ENCODE measurements around the gene PRMT9. TPM values are rescaled to one million over a fixed set of nuclear protein-coding genes. Genes with fewer than 3 reads are reported as not detected.

The PRMT9 gene
- total and polyA plus RNA-seq, 2 experiments from 2014 or later = 6.0 to 8.6 TPM

DNA sequence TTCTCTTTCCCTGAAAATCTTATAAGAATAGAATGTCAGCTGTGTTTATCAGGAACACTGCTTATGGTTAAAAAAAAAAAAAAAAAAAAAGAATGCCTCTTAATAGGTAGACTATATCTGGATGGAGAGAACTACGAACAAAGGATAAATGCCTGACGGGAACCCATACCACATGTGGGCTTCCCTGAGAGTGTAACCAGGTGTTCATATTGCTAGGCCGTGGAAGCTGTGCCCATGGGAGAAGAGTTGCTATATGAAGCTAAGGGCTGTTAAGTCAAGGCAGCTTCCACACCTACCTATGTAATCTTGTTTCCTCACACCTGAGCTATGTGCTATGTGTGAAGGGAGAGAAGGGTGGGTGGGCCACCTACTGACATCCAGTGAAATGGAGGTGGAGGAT lies 39.5 kb downstream of the PRMT9 start:
- no peak overlapping the region for H3K4me3 ChIP-seq
- WGBS, 2 experiments (ENCODE audit: low coverage in 1 of 2, low lambda C conversion rate in 2 of 2, missing lambda C conversion rate in 2 of 2) = 97 to 100% methylated on average over 3 of the region's 3 CpGs
- no peaks in the 10 kb centered on the region for H3K36me3 ChIP-seq (ENCODE audit: low read depth)
- no peaks in the 10 kb centered on the region for H3K9me3 ChIP-seq (ENCODE audit: low read depth)
- no peak overlapping the region for H3K4me2 ChIP-seq (ENCODE audit: unreplicated experiment)
- TF ChIP-seq EZH2 (IDR thresholded peaks at IDR 0.05; ENCODE audit: insufficient read depth, poor library complexity, severe bottlenecking) (no peak), EZH2phosphoT487 (IDR thresholded peaks at IDR 0.05; ENCODE audit: insufficient read depth, low read depth) (no peak)
- H3K79me2 ChIP-seq (ENCODE audit: insufficient read depth) = peaks cover 15% of the 10 kb centered on the region; the same call in 1 of the 2 replicates
- DNase-seq = no peak
- peaks cover 2% of the 10 kb centered on the region; the same call in 1 of the 2 replicates for H3F3A ChIP-seq (ENCODE audit: insufficient read depth)
- no peak overlapping the region for H3K27ac ChIP-seq
- H3K9me2 ChIP-seq (ENCODE audit: insufficient read depth) = no peaks in the 10 kb centered on the region
- H4K20me1 ChIP-seq (ENCODE audit: insufficient read depth) = no peaks in the 10 kb centered on the region
- no peaks in the 10 kb centered on the region for H3K27me3 ChIP-seq (replicated peaks; ENCODE audit: insufficient read depth)
- no peak overlapping the region for H2AFZ ChIP-seq
- in situ Hi-C loops (cut with MboI) = no loop called here
- H3K4me1 ChIP-seq (ENCODE audit: insufficient read depth) = no peaks in the 10 kb centered on the region
- no peak overlapping the region for H3K9ac ChIP-seq

DNA sequence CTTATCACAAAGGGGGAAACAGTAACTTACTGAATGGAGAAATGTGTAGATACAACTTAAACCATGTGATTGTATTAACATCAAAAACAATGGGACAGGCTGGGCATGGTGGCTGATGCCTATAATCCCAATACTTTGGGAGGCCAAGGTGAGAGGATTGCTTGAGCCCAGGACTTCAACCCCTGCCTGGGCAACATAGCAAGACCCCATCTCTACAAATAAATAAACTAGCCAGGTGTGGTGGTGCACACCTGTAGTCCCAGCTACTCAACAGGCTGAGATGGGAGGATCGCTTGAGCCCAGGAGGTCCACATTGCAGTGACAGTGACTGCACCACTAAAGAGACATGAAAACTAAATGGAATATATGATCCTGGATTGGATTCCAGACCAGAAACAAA lies 40.3 kb downstream of the PRMT9 start:
- 86 to 92% methylated on average over 1 of the region's 1 CpG for WGBS, 2 experiments (ENCODE audit: low coverage in 1 of 2, low lambda C conversion rate in 2 of 2, missing lambda C conversion rate in 2 of 2)
- Histone ChIP-seq H3K9me3 (ENCODE audit: low read depth) (no peaks in the 10 kb centered on the region), H3K27me3 (replicated peaks; ENCODE audit: insufficient read depth) (no peaks in the 10 kb centered on the region), H4K20me1 (ENCODE audit: insufficient read depth) (no peaks in the 10 kb centered on the region), H3F3A (ENCODE audit: insufficient read depth) (peaks cover 9% of the 10 kb centered on the region; the same call in 1 of the 2 replicates), H3K4me2 (ENCODE audit: unreplicated experiment) (no peak overlapping the region), H3K9me2 (ENCODE audit: insufficient read depth) (no peaks in the 10 kb centered on the region), H3K79me2 (ENCODE audit: insufficient read depth) (peaks cover 9% of the 10 kb centered on the region; the same call in 1 of the 2 replicates), H3K4me3 (no peak overlapping the region), H3K27ac (no peak overlapping the region), H3K9ac (no peak overlapping the region), H3K36me3 (ENCODE audit: low read depth) (0 out of 2 replicates have a peak, but pooled peaks cover under 1% of the 10 kb centered on the region), H3K4me1 (ENCODE audit: insufficient read depth) (0 out of 2 replicates have a peak, but pooled peaks cover 5% of the 10 kb centered on the region), H2AFZ (no peak overlapping the region)
- in situ Hi-C loops (cut with MboI) = no loop called here
- no peak for DNase-seq
- TF ChIP-seq EZH2phosphoT487 (IDR thresholded peaks at IDR 0.05; ENCODE audit: insufficient read depth, low read depth) (no peak), EZH2 (IDR thresholded peaks at IDR 0.05; ENCODE audit: insufficient read depth, poor library complexity, severe bottlenecking) (no peak)

DNA sequence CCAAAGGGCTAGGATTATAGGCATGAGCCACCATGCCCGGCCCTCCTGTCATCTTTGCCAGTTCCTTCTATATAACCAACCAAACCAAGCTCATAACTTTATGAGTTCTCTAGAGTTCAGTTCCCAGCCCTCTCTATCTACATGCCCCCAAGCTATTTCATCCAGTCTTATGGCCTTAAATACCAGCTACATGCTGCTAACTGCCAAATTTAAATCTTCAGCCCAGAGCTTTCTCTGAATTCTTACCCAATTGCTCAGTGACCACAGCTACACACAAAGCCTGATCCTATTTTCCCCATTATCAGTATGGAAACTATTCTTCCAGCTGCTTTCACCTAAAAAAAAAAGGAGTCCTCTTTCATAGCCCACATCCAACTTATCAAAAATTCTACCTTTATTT lies 43.6 kb downstream of the PRMT9 start:
- H3K9ac ChIP-seq = no peak overlapping the region
- peaks cover 16% of the 10 kb centered on the region; the same call in 1 of the 2 replicates for H3F3A ChIP-seq (ENCODE audit: insufficient read depth)
- no peaks in the 10 kb centered on the region for H3K9me3 ChIP-seq (ENCODE audit: low read depth)
- H3K4me1 ChIP-seq (ENCODE audit: insufficient read depth) = 0 out of 2 replicates have a peak, but pooled peaks cover 5% of the 10 kb centered on the region
- 93 to 100% methylated on average over 1 of the region's 1 CpG for WGBS, 2 experiments (ENCODE audit: low coverage in 1 of 2, low lambda C conversion rate in 2 of 2, missing lambda C conversion rate in 2 of 2)
- H3K79me2 ChIP-seq (ENCODE audit: insufficient read depth) = no peaks in the 10 kb centered on the region
- H2AFZ ChIP-seq = no peak overlapping the region
- H3K27ac ChIP-seq = no peak overlapping the region
- no peaks in the 10 kb centered on the region for H3K9me2 ChIP-seq (ENCODE audit: insufficient read depth)
- TF ChIP-seq EZH2phosphoT487 (IDR thresholded peaks at IDR 0.05; ENCODE audit: insufficient read depth, low read depth) (no peak), EZH2 (IDR thresholded peaks at IDR 0.05; ENCODE audit: insufficient read depth, poor library complexity, severe bottlenecking) (no peak)
- peak; percentile 10 for DNase-seq
- no peaks in the 10 kb centered on the region for H4K20me1 ChIP-seq (ENCODE audit: insufficient read depth)
- H3K4me3 ChIP-seq = no peak overlapping the region
- peaks cover 31% of the 10 kb centered on the region for H3K36me3 ChIP-seq (ENCODE audit: low read depth)
- no peak overlapping the region for H3K4me2 ChIP-seq (ENCODE audit: unreplicated experiment)
- in situ Hi-C loops (cut with MboI) = no loop called here
- H3K27me3 ChIP-seq (replicated peaks; ENCODE audit: insufficient read depth) = no peaks in the 10 kb centered on the region

DNA sequence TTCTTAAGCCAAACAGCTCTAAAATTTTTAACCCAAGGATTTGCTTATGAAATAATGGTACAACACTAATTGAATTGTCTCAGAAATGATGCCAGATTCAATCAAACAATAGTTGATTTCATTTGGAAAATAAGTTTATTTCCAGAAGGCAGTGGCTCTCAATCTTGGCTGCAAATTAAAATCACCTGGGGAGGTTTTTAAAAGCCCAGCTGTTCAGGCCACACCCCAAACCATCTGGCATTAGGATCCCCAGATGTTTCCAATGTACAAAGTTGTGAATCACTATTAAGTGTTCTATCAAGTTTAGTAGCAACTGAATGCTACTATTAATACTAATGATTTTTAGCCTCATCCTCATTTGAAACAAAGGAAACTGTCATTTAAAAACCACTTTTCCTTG lies 44.6 kb downstream of the PRMT9 start:
- Histone ChIP-seq H3K79me2 (ENCODE audit: insufficient read depth) (no peaks in the 10 kb centered on the region), H3K27ac (no peak overlapping the region), H3K4me3 (no peak overlapping the region), H3F3A (ENCODE audit: insufficient read depth) (peaks cover 16% of the 10 kb centered on the region; the same call in 1 of the 2 replicates), H3K9me2 (ENCODE audit: insufficient read depth) (no peaks in the 10 kb centered on the region), H3K9me3 (ENCODE audit: low read depth) (no peaks in the 10 kb centered on the region), H3K4me2 (ENCODE audit: unreplicated experiment) (no peak overlapping the region), H4K20me1 (ENCODE audit: insufficient read depth) (no peaks in the 10 kb centered on the region), H3K9ac (no peak overlapping the region), H3K27me3 (replicated peaks; ENCODE audit: insufficient read depth) (no peaks in the 10 kb centered on the region), H3K4me1 (ENCODE audit: insufficient read depth) (0 out of 2 replicates have a peak, but pooled peaks cover 5% of the 10 kb centered on the region), H2AFZ (no peak overlapping the region), H3K36me3 (ENCODE audit: low read depth) (peaks cover 36% of the 10 kb centered on the region)
- peak; percentile 31 for DNase-seq
- no peak for TF ChIP-seq EZH2phosphoT487 (IDR thresholded peaks at IDR 0.05; ENCODE audit: insufficient read depth, low read depth)
- no peak for TF ChIP-seq EZH2 (IDR thresholded peaks at IDR 0.05; ENCODE audit: insufficient read depth, poor library complexity, severe bottlenecking)
- in situ Hi-C loops (cut with MboI) = no loop called here

DNA sequence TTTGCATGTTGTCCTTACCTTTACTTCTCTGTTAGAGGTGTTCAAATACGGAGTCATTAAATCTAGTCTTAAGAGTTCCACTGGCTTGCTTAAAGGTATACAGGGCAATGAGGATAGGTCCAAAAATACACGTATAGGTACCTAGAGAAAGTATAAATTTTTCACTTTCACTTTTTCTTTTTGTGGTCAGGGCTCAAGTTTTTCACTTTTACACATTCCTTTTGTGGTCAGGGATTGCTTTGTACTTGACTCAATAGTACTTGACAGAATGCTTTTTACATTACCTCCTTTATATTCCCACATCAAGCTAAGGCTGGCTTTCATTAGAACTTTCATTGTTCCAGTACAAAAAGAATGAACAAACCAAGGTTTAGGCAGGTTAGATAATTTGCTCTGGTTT lies 45.0 kb downstream of the PRMT9 start:
- no peak overlapping the region for H3K27ac ChIP-seq
- no peak for DNase-seq
- no peak for TF ChIP-seq EZH2phosphoT487 (IDR thresholded peaks at IDR 0.05; ENCODE audit: insufficient read depth, low read depth)
- no peak for TF ChIP-seq EZH2 (IDR thresholded peaks at IDR 0.05; ENCODE audit: insufficient read depth, poor library complexity, severe bottlenecking)
- no peak overlapping the region for H3K9ac ChIP-seq
- in situ Hi-C loops (cut with MboI) = no loop called here
- H3F3A ChIP-seq (ENCODE audit: insufficient read depth) = peaks cover 16% of the 10 kb centered on the region; the same call in 1 of the 2 replicates
- H4K20me1 ChIP-seq (ENCODE audit: insufficient read depth) = no peaks in the 10 kb centered on the region
- H3K9me3 ChIP-seq (ENCODE audit: low read depth) = no peaks in the 10 kb centered on the region
- peaks cover 39% of the 10 kb centered on the region for H3K36me3 ChIP-seq (ENCODE audit: low read depth)
- H3K4me3 ChIP-seq = no peak overlapping the region
- no peak overlapping the region for H2AFZ ChIP-seq
- H3K79me2 ChIP-seq (ENCODE audit: insufficient read depth) = no peaks in the 10 kb centered on the region
- H3K4me1 ChIP-seq (ENCODE audit: insufficient read depth) = 0 out of 2 replicates have a peak, but pooled peaks cover 5% of the 10 kb centered on the region
- 96 to 100% methylated on average over 2 of the region's 2 CpGs for WGBS, 2 experiments (ENCODE audit: low coverage in 1 of 2, low lambda C conversion rate in 2 of 2, missing lambda C conversion rate in 2 of 2)
- H3K4me2 ChIP-seq (ENCODE audit: unreplicated experiment) = no peak overlapping the region
- H3K27me3 ChIP-seq (replicated peaks; ENCODE audit: insufficient read depth) = no peaks in the 10 kb centered on the region
- H3K9me2 ChIP-seq (ENCODE audit: insufficient read depth) = no peaks in the 10 kb centered on the region
